ENCODE data around the gene MYL11.

Gene MYL11

GRCh38 chr16:30354423-30355143 lies 20.0 kb upstream of the MYL11 start:
- Histone ChIP-seq H3K27ac (ENCODE audit: low read length) (peak overlapping the region; percentile 97), H3K27me3 (ENCODE audit: control insufficient read depth in 1 of 2, insufficient read depth in 2 of 2, low read length in 2 of 2) (no peaks in the 10 kb centered on the region), H3K4me1 (ENCODE audit: control insufficient read depth, insufficient read depth, low read length) (peaks cover 52% of the 10 kb centered on the region), H3K9me3 (ENCODE audit: control insufficient read depth in 2 of 2, low read length in 2 of 2) (no peaks in the 10 kb centered on the region), H3K9ac (ENCODE audit: low read length in 2 of 2) (peak overlapping the region; percentile 87 to 94), H3K36me3 (ENCODE audit: control insufficient read depth in 2 of 2, insufficient read depth in 2 of 2, low read length in 2 of 2) (peaks cover 29 to 40% of the 10 kb centered on the region in 2 donors), H3K4me3 (ENCODE audit: low read length in 2 of 2) (peak overlapping the region; percentile 95)

GRCh38 chr16:30355144-30355953 lies 19.3 kb upstream of the MYL11 start, which contains the start of gene CD2BP2:
Gene CD2BP2, minus strand, starts transcription at chr16:30355308. Its CDS starts 627 bp downstream, at chr16:30354681.
- Histone ChIP-seq H3K36me3 (ENCODE audit: control insufficient read depth in 2 of 2, insufficient read depth in 2 of 2, low read length in 2 of 2) (peaks cover 26 to 41% of the 10 kb centered on the region in 2 donors), H3K4me3 (ENCODE audit: low read length in 2 of 2) (peak within 1 kb of the TSS; percentile 95), H3K27me3 (ENCODE audit: control insufficient read depth in 1 of 2, insufficient read depth in 2 of 2, low read length in 2 of 2) (no peaks in the 10 kb centered on the region), H3K4me1 (ENCODE audit: control insufficient read depth, insufficient read depth, low read length) (peaks cover 54% of the 10 kb centered on the region), H3K27ac (ENCODE audit: low read length) (peak within 1 kb of the TSS; percentile 97), H3K9me3 (ENCODE audit: control insufficient read depth in 2 of 2, low read length in 2 of 2) (no peaks in the 10 kb centered on the region), H3K9ac (ENCODE audit: low read length in 2 of 2) (peak within 1 kb of the TSS; percentile 87 to 94)

DNA sequence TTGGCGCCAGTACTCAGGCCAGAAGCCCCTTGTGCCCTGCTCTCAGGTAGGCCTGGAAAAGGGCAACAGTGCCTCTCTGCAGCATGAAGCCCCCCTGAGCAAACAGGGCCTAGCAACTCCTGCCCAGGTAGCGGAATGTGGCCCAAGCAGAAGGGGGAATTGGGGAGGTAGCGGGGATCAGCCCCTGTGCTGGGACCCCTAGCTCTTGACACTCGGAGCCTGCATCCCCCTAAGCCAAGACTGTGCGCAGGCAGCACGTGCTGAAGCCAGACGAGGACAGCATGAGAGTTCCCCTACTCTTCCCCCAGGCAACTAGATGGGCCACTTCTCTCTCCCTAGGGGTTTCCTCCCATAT lies 18.7 kb upstream of the MYL11 start:
- Histone ChIP-seq H3K27me3 (ENCODE audit: control insufficient read depth in 1 of 2, insufficient read depth in 2 of 2, low read length in 2 of 2) (no peaks in the 10 kb centered on the region), H3K36me3 (ENCODE audit: control insufficient read depth in 2 of 2, insufficient read depth in 2 of 2, low read length in 2 of 2) (peaks cover 21 to 38% of the 10 kb centered on the region in 2 donors), H3K9ac (ENCODE audit: low read length in 2 of 2) (peak overlapping the region; percentile 87 to 94), H3K4me3 (ENCODE audit: low read length in 2 of 2) (peak overlapping the region; percentile 95), H3K27ac (ENCODE audit: low read length) (peak overlapping the region; percentile 97), H3K4me1 (ENCODE audit: control insufficient read depth, insufficient read depth, low read length) (peaks cover 54% of the 10 kb centered on the region), H3K9me3 (ENCODE audit: control insufficient read depth in 2 of 2, low read length in 2 of 2) (no peaks in the 10 kb centered on the region)

GRCh38 chr16:30356401-30357084 lies 18.1 kb upstream of the MYL11 start:
- peak overlapping the region in 1 of 2 donors; percentile 94 for H3K9ac ChIP-seq (ENCODE audit: low read length in 2 of 2)
- H3K4me3 ChIP-seq (ENCODE audit: low read length in 2 of 2): peak overlapping the region in 1 of 2 donors; percentile 8
- peak overlapping the region; percentile 97 for H3K27ac ChIP-seq (ENCODE audit: low read length)
- peaks cover 53% of the 10 kb centered on the region for H3K4me1 ChIP-seq (ENCODE audit: control insufficient read depth, insufficient read depth, low read length)
- no peaks in the 10 kb centered on the region for H3K9me3 ChIP-seq (ENCODE audit: control insufficient read depth in 2 of 2, low read length in 2 of 2)
- no peaks in the 10 kb centered on the region for H3K27me3 ChIP-seq (ENCODE audit: control insufficient read depth in 1 of 2, insufficient read depth in 2 of 2, low read length in 2 of 2)
- H3K36me3 ChIP-seq (ENCODE audit: control insufficient read depth in 2 of 2, insufficient read depth in 2 of 2, low read length in 2 of 2): peaks cover 16 to 34% of the 10 kb centered on the region in 2 donors

DNA sequence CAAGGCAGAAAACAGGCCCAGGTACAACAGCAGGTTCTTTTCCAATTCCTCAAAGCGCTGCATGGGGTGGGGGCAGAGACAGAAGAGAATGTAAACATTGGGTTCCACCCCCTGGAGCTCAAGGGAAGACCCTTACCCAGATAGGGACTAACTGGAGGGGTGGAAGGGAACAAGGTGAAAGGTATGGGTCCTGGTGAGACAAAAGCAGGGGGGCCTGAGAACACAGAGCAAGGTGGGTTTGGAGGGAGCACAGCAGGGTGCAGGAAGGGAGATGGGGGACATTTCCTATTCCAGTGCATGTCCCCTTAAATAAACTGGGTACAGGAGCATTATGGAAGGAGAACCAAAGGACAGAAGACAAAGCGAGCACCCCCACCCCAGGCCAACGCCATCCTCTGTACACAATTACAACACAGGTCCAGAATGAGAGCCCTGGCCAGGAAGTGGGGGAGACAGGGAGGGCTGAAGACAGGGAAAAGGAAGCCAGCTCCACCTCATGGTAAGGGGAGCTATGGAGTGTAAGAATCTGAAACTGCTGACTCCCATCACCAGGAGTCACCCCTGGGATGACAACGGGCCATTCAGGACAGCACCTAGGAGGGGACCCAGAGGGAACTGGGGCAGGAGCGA lies 17.4 kb upstream of the MYL11 start:
- no peak overlapping the region for H3K27ac ChIP-seq (ENCODE audit: low read length)
- H3K36me3 ChIP-seq (ENCODE audit: control insufficient read depth in 2 of 2, insufficient read depth in 2 of 2, low read length in 2 of 2): peaks cover 16 to 34% of the 10 kb centered on the region in 2 donors
- H3K27me3 ChIP-seq (ENCODE audit: control insufficient read depth in 1 of 2, insufficient read depth in 2 of 2, low read length in 2 of 2): no peaks in the 10 kb centered on the region
- H3K4me1 ChIP-seq (ENCODE audit: control insufficient read depth, insufficient read depth, low read length): peaks cover 47% of the 10 kb centered on the region
- no peaks in the 10 kb centered on the region for H3K9me3 ChIP-seq (ENCODE audit: control insufficient read depth in 2 of 2, low read length in 2 of 2)
- H3K9ac ChIP-seq (ENCODE audit: low read length in 2 of 2): no peak overlapping the region
- H3K4me3 ChIP-seq (ENCODE audit: low read length in 2 of 2): no peak overlapping the region

GRCh38 chr16:30357715-30358576 lies 16.7 kb upstream of the MYL11 start:
- no peaks in the 10 kb centered on the region for H3K27me3 ChIP-seq (ENCODE audit: control insufficient read depth in 1 of 2, insufficient read depth in 2 of 2, low read length in 2 of 2)
- peaks cover 11 to 34% of the 10 kb centered on the region in 2 donors for H3K36me3 ChIP-seq (ENCODE audit: control insufficient read depth in 2 of 2, insufficient read depth in 2 of 2, low read length in 2 of 2)
- no peak overlapping the region for H3K27ac ChIP-seq (ENCODE audit: low read length)
- H3K4me3 ChIP-seq (ENCODE audit: low read length in 2 of 2): no peak overlapping the region
- no peaks in the 10 kb centered on the region for H3K9me3 ChIP-seq (ENCODE audit: control insufficient read depth in 2 of 2, low read length in 2 of 2)
- H3K9ac ChIP-seq (ENCODE audit: low read length in 2 of 2): no peak overlapping the region
- peaks cover 39% of the 10 kb centered on the region for H3K4me1 ChIP-seq (ENCODE audit: control insufficient read depth, insufficient read depth, low read length)

- Histone ChIP-seq H3K9me3 (ENCODE audit: control insufficient read depth in 2 of 2, low read length in 2 of 2) (no peaks in the 10 kb centered on the region), H3K36me3 (ENCODE audit: control insufficient read depth in 2 of 2, insufficient read depth in 2 of 2, low read length in 2 of 2) (peaks cover 6 to 34% of the 10 kb centered on the region in 2 donors), H3K27ac (ENCODE audit: low read length) (no peak overlapping the region), H3K4me3 (ENCODE audit: low read length in 2 of 2) (no peak overlapping the region), H3K9ac (ENCODE audit: low read length in 2 of 2) (no peak overlapping the region), H3K27me3 (ENCODE audit: control insufficient read depth in 1 of 2, insufficient read depth in 2 of 2, low read length in 2 of 2) (no peaks in the 10 kb centered on the region), H3K4me1 (ENCODE audit: control insufficient read depth, insufficient read depth, low read length) (peaks cover 33% of the 10 kb centered on the region)
Measured at GRCh38 chr16:30358577-30358936, 16.0 kb upstream of the MYL11 start.

GRCh38 chr16:30358990-30359870 lies 15.4 kb upstream of the MYL11 start:
- no peak overlapping the region for H3K9ac ChIP-seq (ENCODE audit: low read length in 2 of 2)
- H3K36me3 ChIP-seq (ENCODE audit: control insufficient read depth in 2 of 2, insufficient read depth in 2 of 2, low read length in 2 of 2): peaks cover 8 to 31% of the 10 kb centered on the region in 2 donors
- H3K4me1 ChIP-seq (ENCODE audit: control insufficient read depth, insufficient read depth, low read length): peaks cover 26% of the 10 kb centered on the region

GRCh38 chr16:30359871-30360170 lies 14.8 kb upstream of the MYL11 start:
- Histone ChIP-seq H3K9me3 (ENCODE audit: control insufficient read depth in 2 of 2, low read length in 2 of 2) (no peaks in the 10 kb centered on the region), H3K36me3 (ENCODE audit: control insufficient read depth in 2 of 2, insufficient read depth in 2 of 2, low read length in 2 of 2) (peaks cover 14 to 36% of the 10 kb centered on the region in 2 donors), H3K27ac (ENCODE audit: low read length) (no peak overlapping the region)

More at GRCh38 chr16:30358990-30359870, 15.4 kb upstream of the MYL11 start:
- Histone ChIP-seq H3K9me3 (ENCODE audit: control insufficient read depth in 2 of 2, low read length in 2 of 2) (no peaks in the 10 kb centered on the region), H3K4me3 (ENCODE audit: low read length in 2 of 2) (no peak overlapping the region), H3K27ac (ENCODE audit: low read length) (no peak overlapping the region), H3K27me3 (ENCODE audit: control insufficient read depth in 1 of 2, insufficient read depth in 2 of 2, low read length in 2 of 2) (no peaks in the 10 kb centered on the region)

More at GRCh38 chr16:30359871-30360170, 14.8 kb upstream of the MYL11 start:
- no peak overlapping the region for H3K4me3 ChIP-seq (ENCODE audit: low read length in 2 of 2)
- H3K9ac ChIP-seq (ENCODE audit: low read length in 2 of 2): peak overlapping the region in 1 of 2 donors; percentile 5
- H3K27me3 ChIP-seq (ENCODE audit: control insufficient read depth in 1 of 2, insufficient read depth in 2 of 2, low read length in 2 of 2): no peaks in the 10 kb centered on the region
- peaks cover 20% of the 10 kb centered on the region for H3K4me1 ChIP-seq (ENCODE audit: control insufficient read depth, insufficient read depth, low read length)

Measured in stomach smooth muscle (tissue), 2 donors.